A673 (cell line): ENCODE measurements around the gene MYCT1.

Source experiments
- CTCF ChIP-seq: fragments of 300-800, 200-600 bp; sonication (generic); conservative IDR thresholded peaks from 2 replicates; pipeline ENCODE4 v1.5.1; 2017; ENCODE audit warnings: low read depth, mild to moderate bottlenecking, antibody characterized with exemption, low read length, moderate library complexity, mixed read lengths
- EZH2 ChIP-seq: fragments of 200-600 bp; sonication (generic); IDR thresholded peaks from 2 replicates; pipeline ENCODE4 v1.6.1; 2017; ENCODE audit warnings: borderline replicate concordance, low read depth, mild to moderate bottlenecking, mixed read lengths, antibody characterized with exemption, low read length; ENCODE audit not compliant: poor library complexity, severe bottlenecking

GRCh38 chr6:152723398-152723797, 25.7 kb downstream of the MYCT1 start:
- TF ChIP-seq CTCF (no peak), EZH2 (no peak)
